Loucy (cell line): ENCODE measurements around the gene SPOCK2.
A peak's percentile ranks its signal among the peaks of the same experiment; 100 is the strongest.

Experiments used
- H2AFZ ChIP-seq: fragments of 200-600 bp; sonication (generic); 2 replicates; pipeline ENCODE4 v1.6.0; 2016; ENCODE audit warnings: antibody characterized with exemption, mild to moderate bottlenecking, low read length, moderate library complexity
- H3F3A ChIP-seq: fragments of 200-600 bp; 2 replicates; pipeline ENCODE4 v1.6.0; 2016; ENCODE audit warnings: antibody characterized with exemption, low read depth, mild to moderate bottlenecking
- H3K27me3 ChIP-seq: fragments of 200-600 bp; sonication (generic); 2 replicates; pipeline ENCODE4 v1.6.1; 2014; ENCODE audit warnings: low read length, mild to moderate bottlenecking; ENCODE audit not compliant: insufficient read depth, poor library complexity, severe bottlenecking
- H3K36me3 ChIP-seq: fragments of 200-600 bp; sonication (generic); 2 replicates; pipeline ENCODE4 v1.6.1; 2016; ENCODE audit warnings: low read length; ENCODE audit not compliant: insufficient read depth
- H3K4me1 ChIP-seq: fragments of 200-600 bp; sonication (generic); 2 replicates; pipeline ENCODE4 v1.5.1; 2014; ENCODE audit warnings: low read length, mild to moderate bottlenecking; ENCODE audit not compliant: insufficient read depth, poor library complexity, severe bottlenecking
- H3K4me2 ChIP-seq: fragments of 200-600 bp; sonication (generic); 2 replicates; pipeline ENCODE4 v1.6.0; 2014; ENCODE audit warnings: antibody characterized with exemption, low read length, low read depth, mild to moderate bottlenecking; ENCODE audit not compliant: poor library complexity, severe bottlenecking
- H3K4me3 ChIP-seq: fragments of 200-600 bp; sonication (generic); 2 replicates; pipeline ENCODE4 v1.5.1; 2014; ENCODE audit warnings: low read length, mild to moderate bottlenecking, mixed read lengths; ENCODE audit not compliant: poor library complexity, severe bottlenecking
- H3K79me2 ChIP-seq: fragments of 200-600 bp; sonication (generic); 2 replicates; pipeline ENCODE4 v1.6.1; 2014; ENCODE audit warnings: low read length; ENCODE audit not compliant: insufficient read depth
- H3K9ac ChIP-seq: fragments of 200-600 bp; sonication (generic); 2 replicates; pipeline ENCODE4 v1.6.0; 2014; ENCODE audit warnings: mild to moderate bottlenecking, low read depth, low read length, moderate library complexity; ENCODE audit not compliant: poor library complexity, severe bottlenecking
- H3K9me2 ChIP-seq: fragments of 200-600 bp; sonication (generic); replicated peaks from 2 replicates; pipeline ENCODE4 v1.6.1; 2016; ENCODE audit warnings: low read depth, low read length, mixed read lengths
- H3K9me3 ChIP-seq: fragments of 200-600 bp; sonication (generic); 2 replicates; pipeline ENCODE4 v1.6.1; 2014; ENCODE audit warnings: mild to moderate bottlenecking, antibody characterized with exemption, low read length, low read depth; ENCODE audit not compliant: insufficient read depth
- H4K20me1 ChIP-seq: fragments of 200-600 bp; sonication (generic); 2 replicates; pipeline ENCODE4 v1.6.0; 2014; ENCODE audit warnings: antibody characterized with exemption, low read length, mild to moderate bottlenecking; ENCODE audit not compliant: insufficient read depth, poor library complexity, severe bottlenecking
- EZH2phosphoT487 ChIP-seq: fragments of 200-600 bp; IDR thresholded peaks from 2 replicates; pipeline ENCODE4 v1.6.1; 2018; ENCODE audit warnings: antibody characterized with exemption, mild to moderate bottlenecking, moderate library complexity, borderline replicate concordance
- TF ChIP-seq, protein P1 (sequence below): fragments of 200-600 bp; sonication (generic); conservative IDR thresholded peaks from 2 replicates; pipeline ENCODE4 v1.5.1; 2014; ENCODE audit warnings: mild to moderate bottlenecking, antibody characterized with exemption, low read length

Gene SPOCK2

DNA sequence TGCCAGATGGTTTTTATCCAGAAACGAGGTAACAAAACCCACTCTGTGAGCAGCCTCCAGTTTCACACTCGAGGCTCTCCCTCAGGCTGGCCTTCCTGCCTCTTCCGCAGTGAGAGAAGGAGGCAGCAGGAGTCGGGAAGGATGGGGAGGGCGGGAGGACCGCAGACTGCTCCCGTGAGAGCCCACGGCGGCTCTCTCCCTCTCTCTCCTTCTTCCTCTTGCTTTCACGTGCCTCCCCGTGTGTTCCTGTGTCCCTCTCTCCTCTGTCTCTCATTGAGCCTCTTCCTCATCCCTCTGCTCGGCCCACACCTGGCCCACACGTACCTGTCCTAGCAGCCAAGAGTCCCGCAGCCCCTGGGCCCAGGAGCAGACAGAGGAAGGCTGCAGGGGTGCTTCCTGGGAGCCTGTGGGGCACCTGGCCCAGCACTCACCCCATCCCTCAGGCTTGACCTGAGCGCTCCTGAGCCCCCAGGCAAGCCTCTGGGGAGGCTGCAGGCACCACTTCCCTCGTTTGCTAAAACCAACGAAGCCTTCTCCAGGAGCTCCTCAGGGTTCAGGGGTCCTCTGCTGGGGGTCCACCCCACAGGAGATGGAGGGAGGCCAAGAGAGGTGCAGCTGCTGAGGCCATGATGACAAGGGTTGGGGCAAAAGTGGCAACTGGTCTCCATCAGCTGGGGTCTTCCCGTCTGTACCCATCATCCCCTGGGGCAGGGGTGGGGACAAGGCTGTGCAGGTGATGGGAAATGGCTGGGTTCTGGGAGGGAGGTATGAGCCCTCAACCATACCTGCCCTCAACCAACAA, 13.6 kb downstream of the SPOCK2 start:
- TF ChIP-seq EZH2phosphoT487: no peak
- TF ChIP-seq, protein P1, sequence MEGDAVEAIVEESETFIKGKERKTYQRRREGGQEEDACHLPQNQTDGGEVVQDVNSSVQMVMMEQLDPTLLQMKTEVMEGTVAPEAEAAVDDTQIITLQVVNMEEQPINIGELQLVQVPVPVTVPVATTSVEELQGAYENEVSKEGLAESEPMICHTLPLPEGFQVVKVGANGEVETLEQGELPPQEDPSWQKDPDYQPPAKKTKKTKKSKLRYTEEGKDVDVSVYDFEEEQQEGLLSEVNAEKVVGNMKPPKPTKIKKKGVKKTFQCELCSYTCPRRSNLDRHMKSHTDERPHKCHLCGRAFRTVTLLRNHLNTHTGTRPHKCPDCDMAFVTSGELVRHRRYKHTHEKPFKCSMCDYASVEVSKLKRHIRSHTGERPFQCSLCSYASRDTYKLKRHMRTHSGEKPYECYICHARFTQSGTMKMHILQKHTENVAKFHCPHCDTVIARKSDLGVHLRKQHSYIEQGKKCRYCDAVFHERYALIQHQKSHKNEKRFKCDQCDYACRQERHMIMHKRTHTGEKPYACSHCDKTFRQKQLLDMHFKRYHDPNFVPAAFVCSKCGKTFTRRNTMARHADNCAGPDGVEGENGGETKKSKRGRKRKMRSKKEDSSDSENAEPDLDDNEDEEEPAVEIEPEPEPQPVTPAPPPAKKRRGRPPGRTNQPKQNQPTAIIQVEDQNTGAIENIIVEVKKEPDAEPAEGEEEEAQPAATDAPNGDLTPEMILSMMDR: no peak
- H3K9ac ChIP-seq: peak overlapping the region; percentile 26
- H3K27me3 ChIP-seq: no peaks in the 10 kb centered on the region
- H3K4me1 ChIP-seq: peaks cover 65% of the 10 kb centered on the region
- H3F3A ChIP-seq: no peaks in the 10 kb centered on the region
- H3K9me2 ChIP-seq: no peaks in the 10 kb centered on the region
- no peaks in the 10 kb centered on the region for H3K9me3 ChIP-seq
- H2AFZ ChIP-seq: 0 out of 2 replicates have a peak overlapping the region, but pooled peaks have one; percentile 15
- H3K4me3 ChIP-seq: no peak overlapping the region
- no peaks in the 10 kb centered on the region for H3K36me3 ChIP-seq
- peaks cover 5% of the 10 kb centered on the region; the same call in 1 of the 2 replicates for H3K79me2 ChIP-seq
- no peaks in the 10 kb centered on the region for H4K20me1 ChIP-seq
- H3K4me2 ChIP-seq: no peak overlapping the region

DNA sequence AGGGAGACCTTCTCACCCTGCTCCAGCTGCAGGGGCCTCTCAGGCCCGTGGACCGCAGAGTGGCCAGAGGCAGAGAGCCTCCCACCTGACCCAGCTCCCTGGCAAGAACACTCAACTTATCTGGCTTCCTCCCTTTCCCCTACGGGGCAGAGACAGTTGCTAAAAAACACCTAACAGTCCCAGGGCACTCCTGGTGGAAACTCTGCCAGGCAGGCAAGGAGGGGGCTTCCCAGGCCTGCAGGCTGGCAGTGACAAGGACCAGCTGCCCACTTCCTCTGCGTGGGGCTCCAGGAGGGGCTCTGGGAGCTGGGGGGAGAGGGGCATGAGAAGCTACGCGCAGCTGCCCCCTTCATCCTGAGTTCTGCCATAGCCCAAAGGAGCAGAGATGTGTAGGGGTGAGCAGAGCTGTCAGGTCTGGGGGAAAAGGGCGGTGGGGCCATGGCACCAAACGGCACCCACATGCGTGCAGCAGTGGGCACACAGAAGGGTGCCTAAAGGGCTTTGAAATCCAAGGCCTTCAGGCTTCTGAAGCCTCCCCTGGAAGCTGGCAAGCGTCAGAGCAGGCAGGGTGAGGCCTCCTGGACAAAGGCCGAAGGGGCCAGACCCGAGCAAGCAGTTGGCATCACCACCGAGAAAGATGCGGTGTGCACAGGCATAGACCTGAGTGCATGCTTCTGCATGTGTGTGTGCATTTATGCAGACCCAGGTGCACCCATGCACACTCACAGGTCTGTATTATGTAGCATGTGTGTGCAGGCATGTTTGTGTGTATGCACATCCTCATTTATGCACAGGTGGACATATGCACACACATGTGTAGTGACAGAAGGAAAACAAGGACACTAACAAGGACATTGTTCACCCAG, 14.4 kb downstream of the SPOCK2 start:
- H2AFZ ChIP-seq: peak overlapping the region; percentile 37; the same call in 1 of the 2 replicates
- H3K9me3 ChIP-seq: no peaks in the 10 kb centered on the region
- H4K20me1 ChIP-seq: no peaks in the 10 kb centered on the region
- H3K9ac ChIP-seq: peak overlapping the region; percentile 67
- TF ChIP-seq, protein P1: no peak
- no peak for TF ChIP-seq EZH2phosphoT487
- peak overlapping the region; percentile 57 for H3K4me2 ChIP-seq
- no peaks in the 10 kb centered on the region for H3K9me2 ChIP-seq
- no peak overlapping the region for H3K4me3 ChIP-seq
- no peaks in the 10 kb centered on the region for H3F3A ChIP-seq
- H3K79me2 ChIP-seq: peaks cover 13% of the 10 kb centered on the region
- H3K4me1 ChIP-seq: peaks cover 63% of the 10 kb centered on the region
- H3K36me3 ChIP-seq: no peaks in the 10 kb centered on the region
- no peaks in the 10 kb centered on the region for H3K27me3 ChIP-seq

DNA sequence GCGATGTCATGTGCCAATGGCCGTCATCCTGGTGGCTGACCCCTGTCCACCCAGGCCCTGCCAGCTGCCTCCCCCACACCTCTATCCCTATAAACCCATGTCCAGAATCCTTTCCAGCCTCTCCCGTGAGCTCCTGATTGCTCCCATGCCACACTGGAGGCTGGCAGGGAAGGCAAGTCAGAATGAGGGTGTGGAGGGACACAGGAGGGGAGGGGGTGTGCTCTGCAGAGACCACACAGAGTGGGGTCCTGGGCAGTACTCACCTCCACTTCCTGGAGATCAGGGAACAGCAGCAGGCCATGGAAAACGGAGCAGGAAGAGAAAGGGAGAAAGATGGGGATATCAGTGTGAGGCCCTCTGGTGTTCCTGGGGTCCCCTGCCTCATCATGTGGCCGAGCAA, 15.7 kb downstream of the SPOCK2 start:
- no peaks in the 10 kb centered on the region for H3K27me3 ChIP-seq
- peak overlapping the region; percentile 67 for H3K9ac ChIP-seq
- H3F3A ChIP-seq: no peaks in the 10 kb centered on the region
- no peaks in the 10 kb centered on the region for H3K9me3 ChIP-seq
- H3K4me1 ChIP-seq: peaks cover 71% of the 10 kb centered on the region
- H3K79me2 ChIP-seq: peaks cover 26% of the 10 kb centered on the region
- H3K9me2 ChIP-seq: no peaks in the 10 kb centered on the region
- H3K4me2 ChIP-seq: no peak overlapping the region
- H2AFZ ChIP-seq: no peak overlapping the region
- no peaks in the 10 kb centered on the region for H3K36me3 ChIP-seq
- H3K4me3 ChIP-seq: no peak overlapping the region
- TF ChIP-seq EZH2phosphoT487: no peak
- TF ChIP-seq, protein P1: no peak
- no peaks in the 10 kb centered on the region for H4K20me1 ChIP-seq
